Measurements from ENCODE around the gene ZNF185.

Gene ZNF185

DNA sequence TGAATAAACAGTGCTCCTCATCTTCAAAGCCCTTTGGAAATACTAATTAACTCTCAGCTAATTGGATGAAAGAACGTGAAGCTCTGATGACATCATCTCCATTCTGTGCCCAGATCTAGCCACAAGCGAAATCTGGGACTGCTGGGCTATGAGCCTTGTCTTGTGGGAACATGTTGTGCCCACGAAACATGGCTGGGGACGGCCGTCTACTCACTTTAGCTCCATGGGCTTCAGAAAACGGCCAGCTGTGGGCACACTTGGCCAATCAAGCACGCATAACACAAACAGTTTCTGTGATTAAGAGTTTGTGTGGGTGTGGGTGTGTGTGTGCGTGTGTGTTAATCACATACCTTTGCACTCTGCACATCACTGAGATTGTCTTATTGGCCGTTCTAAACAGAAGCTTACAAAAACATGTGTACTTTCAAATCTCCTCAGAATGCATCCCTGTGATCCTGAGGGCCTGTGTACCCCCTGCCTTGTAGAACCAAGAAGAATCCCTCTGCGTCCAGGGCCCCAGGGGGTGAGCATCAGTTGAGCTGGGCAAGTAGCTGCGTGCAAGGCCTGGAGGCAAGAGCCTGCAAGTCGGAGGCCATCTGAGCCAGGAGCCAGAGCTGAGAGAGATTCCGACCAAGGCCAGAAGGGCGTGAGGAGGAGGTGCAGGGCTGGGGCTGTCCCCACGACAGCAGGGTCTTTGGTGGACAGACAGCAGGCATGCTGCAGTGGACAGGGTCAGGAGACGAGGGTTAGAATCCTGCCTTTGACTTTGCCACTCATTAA, 18.7 kb upstream of the ZNF185 start:
- no peak overlapping the region for H2BK12ac ChIP-seq (ENCODE audit: low read length)

DNA sequence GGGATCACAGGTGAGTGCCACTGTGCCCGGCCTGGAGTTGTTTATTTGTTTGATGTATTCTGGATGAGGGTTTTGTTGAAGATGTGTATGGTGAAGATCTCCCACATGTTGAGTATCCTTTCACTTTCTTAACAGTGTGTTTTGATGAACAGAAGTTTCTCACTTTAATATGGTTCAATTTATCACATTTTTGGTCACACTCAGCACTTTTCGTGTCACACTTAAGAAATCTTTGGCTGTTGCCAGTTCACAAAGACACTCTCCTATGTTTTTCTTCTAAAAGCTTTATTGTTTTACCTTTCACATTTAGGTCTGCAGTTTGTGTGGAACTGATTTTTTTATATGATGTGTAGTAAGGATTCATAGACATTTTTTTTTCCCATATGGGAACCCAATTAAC, 16.6 kb upstream of the ZNF185 start:
- Histone ChIP-seq H3K9ac (ENCODE audit: low read depth, low read length, poor library complexity) (no peak overlapping the region), H3K4me3 (ENCODE audit: low read length in 2 of 2) (no peak overlapping the region), H3K4me1 (ENCODE audit: control insufficient read depth in 2 of 2, insufficient read depth in 1 of 2, low read depth in 1 of 2, low read length in 2 of 2) (no peaks in the 10 kb centered on the region), H3K9me3 (replicated peaks in 1 of 2; ENCODE audit: control insufficient read depth in 2 of 2, insufficient read depth in 1 of 2, low read depth in 1 of 2, low read length in 2 of 2) (no peaks in the 10 kb centered on the region), H2BK12ac (ENCODE audit: low read length) (no peak overlapping the region), H3K23ac (ENCODE audit: low read depth, low read length, poor library complexity) (no peak overlapping the region), H3K18ac (ENCODE audit: low read length) (no peak overlapping the region), H2AK5ac (ENCODE audit: low read depth, low read length) (no peak overlapping the region), H2BK120ac (ENCODE audit: low read depth, low read length) (no peak overlapping the region), H3K27me3 (ENCODE audit: control insufficient read depth in 3 of 3, insufficient read depth in 3 of 3, low read depth in 1 of 3, low read length in 3 of 3) (peaks cover 0 to 58% (median 0%) of the 10 kb centered on the region in 3 experiments), H2BK15ac (ENCODE audit: low read length) (no peak overlapping the region), H3K4ac (ENCODE audit: low read length) (no peak overlapping the region), H2BK5ac (ENCODE audit: low read length) (no peak overlapping the region), H3K79me1 (ENCODE audit: low read depth, low read length) (no peaks in the 10 kb centered on the region), H3K27ac (replicated peaks; ENCODE audit: low read length) (no peak overlapping the region), H3K36me3 (replicated peaks in 1 of 2; ENCODE audit: control insufficient read depth in 2 of 2, insufficient read depth in 2 of 2, low read length in 2 of 2) (no peaks in the 10 kb centered on the region), H4K91ac (ENCODE audit: low read depth, low read length, poor library complexity) (no peak overlapping the region), H3K4me2 (ENCODE audit: insufficient read depth, low read length, poor library complexity, severe bottlenecking) (no peak overlapping the region), H4K8ac (ENCODE audit: low read depth, low read length) (no peak overlapping the region), H2AFZ (ENCODE audit: low read length) (no peak overlapping the region), H3K14ac (ENCODE audit: low read length) (no peak overlapping the region)
- DNase-seq (ENCODE audit: low spot score) = no peak
- no CpG with 5 or more reads among the region's 2 CpGs for WGBS, 2 donors (ENCODE audit: extremely low coverage in 2 of 2, insufficient read length in 2 of 2, insufficient replicate concordance in 1 of 2)

More for the DNA sequence above, 18.7 kb upstream of the ZNF185 start:
- Histone ChIP-seq H3K36me3 (replicated peaks in 1 of 2; ENCODE audit: control insufficient read depth in 2 of 2, insufficient read depth in 2 of 2, low read length in 2 of 2) (no peaks in the 10 kb centered on the region), H3K27me3 (ENCODE audit: control insufficient read depth in 3 of 3, insufficient read depth in 3 of 3, low read depth in 1 of 3, low read length in 3 of 3) (peaks cover 0 to 43% (median 0%) of the 10 kb centered on the region in 3 experiments), H2AFZ (ENCODE audit: low read length) (no peak overlapping the region), H3K9ac (ENCODE audit: low read depth, low read length, poor library complexity) (no peak overlapping the region), H2AK5ac (ENCODE audit: low read depth, low read length) (no peak overlapping the region), H3K4me2 (ENCODE audit: insufficient read depth, low read length, poor library complexity, severe bottlenecking) (no peak overlapping the region), H3K4ac (ENCODE audit: low read length) (no peak overlapping the region), H2BK15ac (ENCODE audit: low read length) (no peak overlapping the region), H3K18ac (ENCODE audit: low read length) (no peak overlapping the region), H3K79me1 (ENCODE audit: low read depth, low read length) (no peaks in the 10 kb centered on the region), H3K27ac (replicated peaks; ENCODE audit: low read length) (no peak overlapping the region), H2BK120ac (ENCODE audit: low read depth, low read length) (no peak overlapping the region), H2BK5ac (ENCODE audit: low read length) (no peak overlapping the region), H3K9me3 (replicated peaks in 1 of 2; ENCODE audit: control insufficient read depth in 2 of 2, insufficient read depth in 1 of 2, low read depth in 1 of 2, low read length in 2 of 2) (no peaks in the 10 kb centered on the region), H3K14ac (ENCODE audit: low read length) (no peak overlapping the region), H4K91ac (ENCODE audit: low read depth, low read length, poor library complexity) (no peak overlapping the region), H3K4me1 (ENCODE audit: control insufficient read depth in 2 of 2, insufficient read depth in 1 of 2, low read depth in 1 of 2, low read length in 2 of 2) (no peaks in the 10 kb centered on the region), H3K23ac (ENCODE audit: low read depth, low read length, poor library complexity) (no peak overlapping the region), H3K4me3 (ENCODE audit: low read length in 2 of 2) (no peak overlapping the region), H4K8ac (ENCODE audit: low read depth, low read length) (no peak overlapping the region)
- DNase-seq (ENCODE audit: low spot score) = no peak
- no CpG with 5 or more reads among the region's 16 CpGs for WGBS, 2 donors (ENCODE audit: extremely low coverage in 2 of 2, insufficient read length in 2 of 2, insufficient replicate concordance in 1 of 2)

GRCh38 chrX:152884171-152884570, 13.7 kb upstream of the ZNF185 start:
- Histone ChIP-seq H4K91ac (ENCODE audit: low read depth, low read length, poor library complexity) (no peak overlapping the region), H2AFZ (ENCODE audit: low read length) (no peak overlapping the region), H3K27ac (replicated peaks; ENCODE audit: low read length) (no peak overlapping the region), H3K79me1 (ENCODE audit: low read depth, low read length) (no peaks in the 10 kb centered on the region), H2BK15ac (ENCODE audit: low read length) (no peak overlapping the region), H2BK5ac (ENCODE audit: low read length) (no peak overlapping the region), H3K14ac (ENCODE audit: low read length) (no peak overlapping the region), H2BK120ac (ENCODE audit: low read depth, low read length) (no peak overlapping the region), H2AK5ac (ENCODE audit: low read depth, low read length) (no peak overlapping the region), H3K23ac (ENCODE audit: low read depth, low read length, poor library complexity) (no peak overlapping the region), H3K4me1 (ENCODE audit: control insufficient read depth in 2 of 2, insufficient read depth in 1 of 2, low read depth in 1 of 2, low read length in 2 of 2) (no peaks in the 10 kb centered on the region), H3K18ac (ENCODE audit: low read length) (no peak overlapping the region), H3K9me3 (replicated peaks in 1 of 2; ENCODE audit: control insufficient read depth in 2 of 2, insufficient read depth in 1 of 2, low read depth in 1 of 2, low read length in 2 of 2) (no peaks in the 10 kb centered on the region), H4K8ac (ENCODE audit: low read depth, low read length) (no peak overlapping the region), H3K4ac (ENCODE audit: low read length) (no peak overlapping the region), H2BK12ac (ENCODE audit: low read length) (no peak overlapping the region), H3K36me3 (replicated peaks in 1 of 2; ENCODE audit: control insufficient read depth in 2 of 2, insufficient read depth in 2 of 2, low read length in 2 of 2) (no peaks in the 10 kb centered on the region), H3K9ac (ENCODE audit: low read depth, low read length, poor library complexity) (no peak overlapping the region), H3K4me3 (ENCODE audit: low read length in 2 of 2) (no peak overlapping the region), H3K27me3 (ENCODE audit: control insufficient read depth in 3 of 3, insufficient read depth in 3 of 3, low read depth in 1 of 3, low read length in 3 of 3) (peaks cover 0 to 58% (median 0%) of the 10 kb centered on the region in 3 experiments), H3K4me2 (ENCODE audit: insufficient read depth, low read length, poor library complexity, severe bottlenecking) (no peak overlapping the region)
- DNase-seq (ENCODE audit: low spot score) = no peak
- no CpG with 5 or more reads among the region's 6 CpGs for WGBS, 2 donors (ENCODE audit: extremely low coverage in 2 of 2, insufficient read length in 2 of 2, insufficient replicate concordance in 1 of 2)

GRCh38 chrX:152886716-152887115, 11.2 kb upstream of the ZNF185 start:
- no peaks in the 10 kb centered on the region for H3K4me1 ChIP-seq (ENCODE audit: control insufficient read depth in 2 of 2, insufficient read depth in 1 of 2, low read depth in 1 of 2, low read length in 2 of 2)
- no peak overlapping the region for H4K91ac ChIP-seq (ENCODE audit: low read depth, low read length, poor library complexity)
- no peak overlapping the region for H2BK15ac ChIP-seq (ENCODE audit: low read length)
- no peaks in the 10 kb centered on the region for H3K79me1 ChIP-seq (ENCODE audit: low read depth, low read length)
- H2BK12ac ChIP-seq (ENCODE audit: low read length) = no peak overlapping the region
- H3K27me3 ChIP-seq (ENCODE audit: control insufficient read depth in 3 of 3, insufficient read depth in 3 of 3, low read depth in 1 of 3, low read length in 3 of 3) = peaks cover 0 to 69% (median 0%) of the 10 kb centered on the region in 3 experiments
- no peak overlapping the region for H3K9ac ChIP-seq (ENCODE audit: low read depth, low read length, poor library complexity)
- no peak overlapping the region for H3K14ac ChIP-seq (ENCODE audit: low read length)
- no peak overlapping the region for H2BK5ac ChIP-seq (ENCODE audit: low read length)
- H3K4me3 ChIP-seq (ENCODE audit: low read length in 2 of 2) = no peak overlapping the region
- no peak overlapping the region for H3K23ac ChIP-seq (ENCODE audit: low read depth, low read length, poor library complexity)
- no CpG with 5 or more reads among the region's 3 CpGs for WGBS, 2 donors (ENCODE audit: extremely low coverage in 2 of 2, insufficient read length in 2 of 2, insufficient replicate concordance in 1 of 2)
- no peak overlapping the region for H2AK5ac ChIP-seq (ENCODE audit: low read depth, low read length)
- DNase-seq (ENCODE audit: low spot score) = no peak
- no peaks in the 10 kb centered on the region for H3K36me3 ChIP-seq (replicated peaks in 1 of 2; ENCODE audit: control insufficient read depth in 2 of 2, insufficient read depth in 2 of 2, low read length in 2 of 2)
- H3K18ac ChIP-seq (ENCODE audit: low read length) = no peak overlapping the region
- no peak overlapping the region for H4K8ac ChIP-seq (ENCODE audit: low read depth, low read length)
- H3K4ac ChIP-seq (ENCODE audit: low read length) = no peak overlapping the region
- H2BK120ac ChIP-seq (ENCODE audit: low read depth, low read length) = no peak overlapping the region
- H3K27ac ChIP-seq (replicated peaks; ENCODE audit: low read length) = no peak overlapping the region
- no peak overlapping the region for H3K4me2 ChIP-seq (ENCODE audit: insufficient read depth, low read length, poor library complexity, severe bottlenecking)
- H2AFZ ChIP-seq (ENCODE audit: low read length) = no peak overlapping the region
- H3K9me3 ChIP-seq (replicated peaks in 1 of 2; ENCODE audit: control insufficient read depth in 2 of 2, insufficient read depth in 1 of 2, low read depth in 1 of 2, low read length in 2 of 2) = no peaks in the 10 kb centered on the region
